ENCODE measurements around the gene DPP10. TPM values are rescaled to one million over a fixed set of nuclear protein-coding genes. Genes with fewer than 3 reads are reported as not detected.

Gene DPP10
- total RNA-seq, 1 donor = not detected

- DNase-seq (ENCODE audit: low read depth) = peak; percentile 2
- no peak overlapping the region for H3K4me3 ChIP-seq (ENCODE audit: low read depth, low read length)
- TF ChIP-seq, protein P1, sequence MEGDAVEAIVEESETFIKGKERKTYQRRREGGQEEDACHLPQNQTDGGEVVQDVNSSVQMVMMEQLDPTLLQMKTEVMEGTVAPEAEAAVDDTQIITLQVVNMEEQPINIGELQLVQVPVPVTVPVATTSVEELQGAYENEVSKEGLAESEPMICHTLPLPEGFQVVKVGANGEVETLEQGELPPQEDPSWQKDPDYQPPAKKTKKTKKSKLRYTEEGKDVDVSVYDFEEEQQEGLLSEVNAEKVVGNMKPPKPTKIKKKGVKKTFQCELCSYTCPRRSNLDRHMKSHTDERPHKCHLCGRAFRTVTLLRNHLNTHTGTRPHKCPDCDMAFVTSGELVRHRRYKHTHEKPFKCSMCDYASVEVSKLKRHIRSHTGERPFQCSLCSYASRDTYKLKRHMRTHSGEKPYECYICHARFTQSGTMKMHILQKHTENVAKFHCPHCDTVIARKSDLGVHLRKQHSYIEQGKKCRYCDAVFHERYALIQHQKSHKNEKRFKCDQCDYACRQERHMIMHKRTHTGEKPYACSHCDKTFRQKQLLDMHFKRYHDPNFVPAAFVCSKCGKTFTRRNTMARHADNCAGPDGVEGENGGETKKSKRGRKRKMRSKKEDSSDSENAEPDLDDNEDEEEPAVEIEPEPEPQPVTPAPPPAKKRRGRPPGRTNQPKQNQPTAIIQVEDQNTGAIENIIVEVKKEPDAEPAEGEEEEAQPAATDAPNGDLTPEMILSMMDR (IDR thresholded peaks at IDR 0.05; ENCODE audit: insufficient read depth, low read length) = no peak
These were observed 100.9 kb downstream of the DPP10 start for GRCh38 chr2:114543236-114543766.

DNA sequence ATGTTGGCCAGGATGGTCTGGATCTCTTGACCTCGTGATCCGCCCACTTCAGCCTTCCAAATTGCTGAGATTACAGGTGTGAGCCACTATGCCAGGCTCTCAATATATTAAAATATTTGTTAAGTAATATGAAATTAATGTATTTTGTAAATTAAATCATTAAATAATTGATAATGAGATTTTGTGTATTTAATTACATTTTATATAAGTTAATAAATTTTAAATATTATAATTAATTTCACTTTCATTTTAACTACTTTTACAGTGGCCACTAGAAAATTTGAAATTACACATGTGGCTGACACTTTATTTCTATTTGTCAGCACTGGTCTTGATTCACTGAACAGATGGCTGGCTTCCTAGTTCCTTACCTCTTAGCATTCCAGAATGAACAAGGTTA is 102.6 kb downstream of the DPP10 start:
- TF ChIP-seq, protein P1 (IDR thresholded peaks at IDR 0.05; ENCODE audit: insufficient read depth, low read length) = no peak

DNA sequence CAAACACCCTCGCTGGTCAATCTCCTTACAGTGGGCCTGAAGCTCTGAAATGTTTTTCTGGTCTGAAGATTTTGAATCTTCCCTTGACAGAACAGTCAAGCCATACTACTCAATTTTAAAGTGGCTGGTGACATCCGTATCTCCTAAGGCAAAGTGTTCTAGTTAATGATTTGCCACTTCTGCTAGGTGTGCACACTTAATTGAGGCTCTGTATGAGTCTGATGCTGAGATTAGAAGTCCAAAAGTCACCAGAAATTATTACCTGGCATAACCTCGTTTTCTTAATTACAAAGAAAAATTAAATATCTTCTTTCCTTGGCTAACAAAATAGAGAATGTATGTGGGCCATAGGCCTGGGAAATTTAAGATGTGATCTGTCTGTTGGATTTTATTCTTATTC is 104.1 kb downstream of the DPP10 start:
- no peak for DNase-seq (ENCODE audit: low read depth)
- TF ChIP-seq, protein P1 (IDR thresholded peaks at IDR 0.05; ENCODE audit: insufficient read depth, low read length) = no peak
- H3K4me3 ChIP-seq (ENCODE audit: low read depth, low read length) = no peak overlapping the region

More for the DNA sequence above, 102.6 kb downstream of the DPP10 start:
- DNase-seq (ENCODE audit: low read depth) = no peak
- no peak overlapping the region for H3K4me3 ChIP-seq (ENCODE audit: low read depth, low read length)

GRCh38 chr2:114548151-114548550 is 105.7 kb downstream of the DPP10 start:
- DNase-seq (ENCODE audit: low read depth) = no peak
- no peak overlapping the region for H3K4me3 ChIP-seq (ENCODE audit: low read depth, low read length)
- TF ChIP-seq, protein P1 (IDR thresholded peaks at IDR 0.05; ENCODE audit: insufficient read depth, low read length) = no peak

GRCh38 chr2:114550364-114550763 is 107.9 kb downstream of the DPP10 start:
- TF ChIP-seq, protein P1 (IDR thresholded peaks at IDR 0.05; ENCODE audit: insufficient read depth, low read length) = no peak
- no peak for DNase-seq (ENCODE audit: low read depth)
- H3K4me3 ChIP-seq (ENCODE audit: low read depth, low read length) = no peak overlapping the region

- peak; percentile 51 for DNase-seq (ENCODE audit: low read depth)
- H3K4me3 ChIP-seq (ENCODE audit: low read depth, low read length) = no peak overlapping the region
- TF ChIP-seq, protein P1 (IDR thresholded peaks at IDR 0.05; ENCODE audit: insufficient read depth, low read length) = peak; percentile 68
These were observed 108.7 kb downstream of the DPP10 start for GRCh38 chr2:114550895-114551793.
